Subcutaneous adipose tissue (tissue), 4 donors: ENCODE measurements around the gene REX1BD. TPM values are rescaled to one million over a fixed set of nuclear protein-coding genes. Genes with fewer than 3 reads are reported as not detected.

Source experiments
- CTCF ChIP-seq: fragments of 450-650 bp; IDR thresholded peaks from one replicate; pipeline ENCODE4 v1.5.1; 2016; ENCODE audit warnings: low read depth, mild to moderate bottlenecking, control low read depth, antibody characterized with exemption, moderate library complexity
- total RNA-seq, 4 donors: library from RNA; depleted of rRNA; stranded (reverse); fragments of >200 nt; gene quantifications; one replicate each; pipeline ENCODE4 v1.1.0, GENCODE V29; 2016

REX1BD gene
- total RNA-seq, 4 donors from 2014 or later, result 49.1 to 128 (median 99.7) TPM

DNA sequence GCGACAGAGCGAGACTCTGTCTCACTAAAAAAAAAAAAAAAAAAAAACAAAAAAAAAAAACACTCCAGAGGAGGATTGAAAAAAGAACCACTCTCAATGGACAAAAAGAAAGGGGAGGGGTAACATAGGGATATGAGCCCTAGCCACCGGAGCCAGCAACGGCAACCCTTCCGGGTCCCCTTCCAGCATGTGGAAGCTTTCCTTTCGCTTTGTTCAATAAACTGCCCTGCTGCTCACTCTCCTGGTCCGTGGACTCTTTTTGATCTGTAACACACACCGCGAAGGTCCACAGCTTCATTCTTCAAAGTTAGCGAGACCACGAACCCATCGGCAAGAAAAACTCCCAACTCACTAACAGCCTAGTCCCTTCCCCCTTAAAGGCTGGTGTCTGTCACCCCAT lies 1.0 kb upstream of the REX1BD start:
- no peak for TF ChIP-seq CTCF

- no peak for TF ChIP-seq CTCF
Measured at GRCh38 chr19:18587962-18588610, 512 bp upstream of the REX1BD start.

DNA sequence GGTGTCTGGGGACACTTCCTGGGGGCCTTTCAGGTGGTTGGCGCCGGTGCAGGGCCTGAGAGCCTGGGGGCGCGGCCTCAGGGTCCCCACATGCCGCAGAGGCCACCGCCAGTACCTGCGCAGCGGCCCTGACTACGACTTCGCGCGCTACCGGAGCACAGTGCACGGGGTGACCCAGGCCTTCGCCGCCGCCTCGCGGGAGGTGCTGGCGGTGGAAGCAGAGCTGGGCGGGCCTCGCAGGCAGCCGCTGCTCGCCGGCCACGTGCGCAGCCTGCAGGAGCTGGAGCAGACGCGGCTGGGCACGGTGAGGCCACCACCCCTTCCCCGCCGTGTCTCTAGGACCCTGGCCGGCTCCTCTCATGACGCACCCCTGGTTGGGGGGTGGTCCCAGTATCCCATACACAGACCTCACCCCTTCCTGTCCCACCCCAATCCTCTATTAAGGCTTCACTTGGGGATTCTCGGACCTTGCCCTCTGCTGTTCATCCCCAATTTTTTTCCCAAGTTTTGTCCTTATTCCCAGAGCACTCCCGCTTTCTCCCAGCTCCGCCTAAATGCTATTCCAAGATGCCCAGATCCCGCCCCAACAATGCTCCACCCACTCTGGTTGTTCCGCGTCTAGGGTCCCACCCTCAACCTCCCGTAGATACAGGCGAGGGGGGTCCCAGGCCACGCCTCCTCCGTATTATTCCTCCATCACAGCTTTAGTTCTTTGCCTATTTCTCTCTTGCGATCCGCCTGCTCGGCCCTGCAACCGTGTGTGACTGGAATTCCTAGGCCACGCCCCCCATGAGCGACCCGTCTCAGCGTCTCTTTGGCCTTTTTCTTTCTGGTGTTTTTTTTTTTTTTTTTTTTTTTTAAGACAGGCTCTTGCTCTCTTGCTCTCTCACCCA lies 1.0 kb downstream of the REX1BD start:
- no peak for TF ChIP-seq CTCF

- TF ChIP-seq CTCF, result no peak
Measured at GRCh38 chr19:18590273-18591272, 2.0 kb downstream of the REX1BD start.

DNA sequence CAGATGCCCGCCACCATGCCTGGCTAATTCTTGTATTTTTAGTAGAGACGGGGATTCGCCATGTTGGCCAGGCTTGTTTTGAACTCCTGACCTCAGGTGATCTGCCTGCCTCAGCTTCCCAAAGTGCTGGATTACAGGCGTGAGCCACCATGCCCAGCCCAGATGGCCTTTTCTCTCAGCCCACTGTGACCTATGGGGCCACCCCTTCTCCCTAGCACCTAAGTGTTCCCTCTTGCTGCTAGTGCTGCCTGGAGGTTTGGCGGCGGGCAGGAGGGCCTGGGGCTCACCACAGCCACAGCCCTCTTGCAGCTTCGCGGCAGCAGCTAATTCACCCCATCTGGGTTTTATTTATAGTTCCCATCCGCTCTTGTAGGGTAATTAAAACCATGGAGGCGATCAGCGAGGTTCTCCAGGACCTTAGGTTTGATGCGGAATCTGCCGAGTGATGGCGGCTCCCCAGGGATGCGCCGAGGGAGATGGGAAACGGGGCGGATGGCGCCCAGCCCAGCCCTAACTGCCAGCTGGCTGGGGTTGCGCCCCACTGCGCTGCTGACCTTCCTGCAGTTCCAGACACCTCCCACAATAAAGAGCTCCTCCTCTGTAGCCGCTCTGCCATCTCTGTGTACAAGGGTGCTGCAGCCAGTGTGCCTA lies 3.3 kb downstream of the REX1BD start:
- no peak for TF ChIP-seq CTCF

DNA sequence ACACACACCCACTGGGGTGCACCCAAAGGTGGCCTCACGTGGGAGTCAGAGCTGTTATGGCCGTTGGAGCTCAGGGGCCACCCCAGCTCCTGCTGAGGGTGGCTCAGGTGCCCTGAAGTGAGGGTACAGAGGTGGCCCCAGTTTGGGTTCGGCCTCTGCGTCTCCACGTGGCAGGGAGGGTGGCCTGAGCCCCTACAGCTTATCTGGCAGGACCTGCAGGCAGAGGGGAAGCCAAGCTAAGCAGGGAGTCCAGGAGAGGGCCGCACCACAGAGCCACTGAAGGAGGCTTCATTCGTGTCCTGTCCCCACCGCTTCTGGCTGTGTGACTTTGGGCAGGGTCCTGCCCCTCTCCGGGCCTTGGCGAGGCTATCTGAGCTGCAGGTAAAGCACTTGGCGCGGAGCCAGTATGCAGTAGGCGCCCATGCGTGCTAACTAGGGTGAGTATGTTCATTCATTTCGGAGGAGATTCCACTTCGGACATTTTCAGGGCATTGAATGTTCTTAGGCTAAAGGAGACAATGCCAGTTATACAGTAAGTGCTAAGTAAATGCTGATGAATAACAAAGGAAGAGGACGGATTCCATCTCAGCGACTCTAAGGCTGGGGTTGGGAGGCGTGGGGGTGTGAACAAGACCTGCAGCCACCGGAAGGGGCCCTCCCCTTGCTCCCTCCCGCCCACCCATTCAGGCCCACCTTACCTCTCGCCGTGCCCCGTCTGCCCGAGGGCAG lies 4.9 kb downstream of the REX1BD start:
- no peak for TF ChIP-seq CTCF
